ENCODE measurements around the gene NBPF26. TPM values are rescaled to one million over a fixed set of nuclear protein-coding genes. Genes with fewer than 3 reads are reported as not detected.
"Not testable (repeated sequence)": the region's sequence is repeated elsewhere in the genome, so short reads cannot be mapped to it uniquely, and the experiment has no call there.

Gene NBPF26
- total RNA-seq: 10 to 100 TPM; 18.0 to 18.9 TPM

DNA sequence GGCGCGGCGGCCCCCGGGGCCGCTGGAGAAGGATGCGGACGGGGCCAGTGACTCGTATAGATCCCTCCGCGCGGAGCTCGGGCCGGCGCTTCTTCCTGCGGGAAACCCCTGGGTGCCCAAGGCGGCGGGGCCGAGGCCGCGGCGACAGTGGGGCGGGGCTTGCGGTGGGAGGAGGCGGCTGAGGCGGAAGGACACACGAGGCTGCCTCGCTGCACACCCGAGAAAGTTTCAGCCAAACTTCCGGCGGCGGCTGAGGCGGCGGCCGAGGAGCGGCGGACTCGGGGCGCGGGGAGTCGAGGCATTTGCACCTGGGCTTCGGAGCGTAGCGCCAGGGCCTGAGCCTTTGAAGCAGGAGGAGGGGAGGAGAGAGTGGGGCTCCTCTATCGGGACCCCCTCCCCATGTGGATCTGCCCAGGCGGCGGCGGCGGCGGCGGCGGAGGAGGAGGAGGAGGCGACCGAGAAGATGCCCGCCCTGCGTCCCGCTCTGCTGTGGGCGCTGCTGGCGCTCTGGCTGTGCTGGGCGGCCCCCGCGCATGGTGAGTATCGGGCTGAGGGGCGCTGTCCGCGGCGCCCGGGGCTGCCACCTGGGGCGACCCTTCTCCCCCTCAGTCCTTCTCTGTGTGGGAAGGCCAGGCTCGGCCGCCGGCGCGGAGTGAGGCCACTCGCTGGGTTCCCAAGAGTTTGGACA, at the start of gene NBPF26:
Gene NBPF26, plus strand, starts transcription at position 231 of the 688 bp plus-strand sequence.
- CTCF ChIA-PET, POLR2A ChIA-PET: not testable (repeated sequence)

DNA sequence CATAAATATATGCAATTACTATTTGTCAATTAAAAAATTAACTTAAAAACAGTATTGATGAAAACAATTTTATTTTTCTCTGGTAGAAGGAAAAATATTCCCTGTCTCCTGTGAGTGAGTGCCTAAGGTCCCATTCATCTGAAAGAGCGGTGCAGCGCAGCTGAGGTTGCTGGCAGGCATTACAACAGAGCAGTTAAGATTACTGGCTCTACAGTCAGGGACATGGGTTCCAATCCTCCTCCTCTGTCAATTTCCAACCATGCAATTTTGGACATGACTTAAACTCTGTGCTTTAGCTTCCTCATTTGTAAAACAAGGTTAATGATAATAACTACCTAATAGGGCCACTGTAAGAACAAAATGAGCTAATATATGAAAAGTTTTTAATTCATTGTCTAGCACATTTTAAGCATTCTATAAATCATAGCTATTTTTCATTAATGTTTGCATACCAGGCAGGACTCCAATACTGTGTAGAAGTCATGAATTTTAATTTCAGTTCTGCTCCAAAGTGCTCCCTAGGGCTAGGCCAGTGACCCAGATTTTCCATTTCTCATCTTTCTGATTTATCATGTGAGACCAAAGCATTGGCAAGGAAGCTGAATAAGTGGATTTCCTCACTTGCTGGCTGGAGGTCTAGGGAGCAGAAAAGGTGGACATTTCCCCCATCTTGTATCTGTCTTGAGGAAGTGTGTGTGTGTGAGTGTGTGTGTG, 43.5 kb upstream of the NBPF26 start:
- POLR2A ChIA-PET, CTCF ChIA-PET: not testable (repeated sequence)

DNA sequence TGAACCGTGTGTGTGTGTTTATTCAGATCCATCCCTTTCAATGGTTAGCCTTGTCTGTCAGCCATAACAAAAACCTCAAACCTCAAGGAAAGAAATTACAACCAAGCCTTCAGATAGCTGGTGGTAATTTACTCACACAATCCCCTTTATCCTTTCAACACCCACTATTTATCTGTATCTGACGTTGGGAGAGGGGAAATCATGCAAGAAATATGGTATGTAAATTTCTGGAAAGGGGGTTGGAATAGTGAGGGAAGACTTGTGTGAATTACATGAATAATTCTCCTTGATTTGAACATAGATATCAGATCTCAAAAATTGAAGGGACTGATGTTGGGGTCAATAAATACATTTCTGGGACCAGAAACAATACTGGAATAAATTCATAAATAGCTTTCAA, 42.8 kb upstream of the NBPF26 start:
- CTCF ChIA-PET, POLR2A ChIA-PET: not testable (repeated sequence)

DNA sequence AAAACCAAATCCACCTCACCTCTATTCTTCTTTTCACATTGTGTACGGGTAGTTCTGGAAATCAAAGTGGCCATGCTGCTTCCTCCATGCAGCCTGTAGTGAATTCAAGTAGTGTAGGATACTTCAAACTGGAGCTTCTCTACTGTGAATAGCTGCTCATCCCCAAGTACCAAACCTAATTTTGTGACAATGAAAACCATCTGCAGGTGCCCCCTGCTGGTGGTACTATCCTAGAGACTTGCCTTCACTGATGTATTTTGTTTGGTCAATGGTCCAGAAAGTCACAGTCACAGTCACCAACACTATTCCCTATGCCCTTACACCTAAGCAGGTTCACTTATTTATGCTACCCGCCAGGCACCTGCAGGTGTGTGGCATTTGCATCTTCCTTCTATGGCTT, 39.3 kb upstream of the NBPF26 start:
- CTCF ChIA-PET, POLR2A ChIA-PET: not testable (repeated sequence)

DNA sequence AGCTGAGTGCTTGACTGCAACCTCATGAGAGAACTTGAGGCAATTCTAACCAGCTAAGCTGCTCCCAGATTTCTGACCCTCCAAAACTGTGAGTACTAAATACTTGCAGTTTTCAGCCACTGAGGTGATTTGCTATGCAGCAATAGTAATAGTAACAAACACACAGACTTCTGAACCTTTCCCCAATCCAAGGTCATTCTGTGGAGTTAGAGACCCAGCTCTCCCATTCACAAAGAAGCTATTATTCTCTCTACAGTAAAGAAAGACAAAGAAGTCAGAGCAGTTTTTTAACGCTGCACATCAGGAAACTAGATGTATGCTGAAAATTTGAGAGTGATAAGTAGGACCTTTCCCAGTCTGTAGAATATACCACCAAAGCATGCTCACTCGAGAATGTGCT, 38.1 kb upstream of the NBPF26 start:
- POLR2A ChIA-PET, CTCF ChIA-PET: not testable (repeated sequence)

DNA sequence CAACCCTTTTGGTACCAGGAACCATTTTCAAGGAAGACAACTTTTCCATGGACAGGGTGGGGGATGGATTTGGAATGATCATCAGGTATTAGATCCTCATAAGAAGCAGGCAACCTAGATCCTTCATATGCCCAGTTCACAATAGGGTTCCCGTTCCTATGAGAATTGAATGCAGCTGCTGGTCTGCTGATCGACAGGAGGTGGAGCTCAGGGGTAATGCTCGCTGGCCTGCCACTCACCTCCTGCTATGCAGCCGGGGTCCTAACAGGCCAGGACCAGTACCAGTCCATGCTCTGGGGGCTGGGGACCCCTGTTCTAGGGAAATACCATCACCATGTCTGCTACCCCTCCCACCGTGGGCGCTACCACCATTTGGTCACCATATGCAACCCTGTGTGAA, 36.5 kb upstream of the NBPF26 start:
- CTCF ChIA-PET, POLR2A ChIA-PET: not testable (repeated sequence)

DNA sequence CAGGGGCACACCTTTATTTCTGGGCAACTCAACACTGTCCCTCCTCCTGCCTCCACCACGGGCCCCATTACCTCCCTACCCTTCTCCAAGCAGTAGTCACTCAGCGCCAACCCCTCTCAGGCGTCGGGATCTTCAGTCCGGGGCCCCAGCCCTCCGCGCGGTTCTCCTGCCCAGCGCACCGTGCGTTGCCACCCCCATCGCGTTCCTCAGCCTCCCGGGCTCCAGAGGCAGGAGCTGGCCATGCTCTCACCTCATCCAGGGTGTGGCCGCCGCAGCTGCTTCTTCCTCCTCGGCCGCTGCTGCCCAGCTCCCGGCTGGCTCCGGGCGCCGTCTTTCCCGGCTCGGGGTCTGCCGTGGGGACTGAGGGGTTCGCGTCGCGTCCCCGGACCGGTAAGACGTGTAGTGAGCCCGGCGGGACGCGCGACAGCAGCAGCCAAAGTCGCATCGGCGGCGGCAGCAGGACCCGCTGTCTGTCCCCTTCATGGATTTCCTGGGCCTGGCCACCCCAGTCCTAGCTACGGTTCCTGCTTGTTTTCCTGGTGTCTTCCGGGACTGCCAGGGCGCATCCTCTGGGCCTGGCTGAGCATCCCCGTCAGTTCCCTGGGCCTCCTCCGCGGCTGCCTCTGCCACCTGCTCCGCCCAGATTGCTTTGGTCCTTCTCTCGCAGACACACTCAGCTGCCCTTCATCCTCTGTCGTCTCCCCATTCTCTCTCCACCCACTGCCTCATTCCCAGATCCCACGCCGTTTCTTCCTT, 22.8 kb upstream of the NBPF26 start:
- POLR2A ChIA-PET, CTCF ChIA-PET: not testable (repeated sequence)

DNA sequence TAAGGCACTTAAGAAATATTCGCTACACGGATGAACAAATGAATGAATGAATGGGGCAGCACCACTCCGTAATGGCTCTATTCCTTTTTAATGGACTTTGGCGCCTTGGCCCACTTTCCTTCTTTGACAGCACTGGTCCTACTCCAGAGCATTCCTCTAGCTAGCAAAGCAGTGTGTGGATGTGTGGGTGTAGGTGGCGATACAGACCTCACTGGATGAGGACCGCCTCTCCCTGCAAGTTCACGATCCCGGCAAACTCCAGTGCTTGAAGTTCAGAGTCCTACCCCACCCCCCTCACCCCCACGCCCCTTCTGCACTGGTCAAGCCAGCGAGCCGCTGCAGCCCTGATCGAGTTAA, 409 bp upstream of the NBPF26 start:
- CTCF ChIA-PET, POLR2A ChIA-PET: not testable (repeated sequence)

DNA sequence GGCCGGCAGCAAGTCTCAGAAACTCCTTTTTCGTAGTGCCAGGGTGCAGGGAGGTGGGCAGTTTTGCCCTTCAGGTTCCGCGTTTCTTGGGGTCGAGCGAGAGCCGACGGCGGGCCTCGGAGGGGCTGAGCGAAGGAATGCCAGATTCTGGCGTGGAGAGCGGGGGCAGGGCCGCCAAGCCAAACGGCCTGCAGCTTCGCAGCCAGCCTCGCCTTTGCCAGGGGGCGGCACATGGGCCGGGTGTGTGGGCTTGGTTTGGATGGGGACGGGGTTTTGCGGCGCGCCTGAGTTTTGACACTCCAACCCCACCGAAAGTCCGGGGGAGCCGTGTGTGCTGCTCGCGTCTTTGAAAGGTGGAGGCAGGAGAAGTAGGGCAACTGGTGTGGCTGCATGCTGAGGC, 762 bp downstream of the NBPF26 start:
- CTCF ChIA-PET, POLR2A ChIA-PET: not testable (repeated sequence)

DNA sequence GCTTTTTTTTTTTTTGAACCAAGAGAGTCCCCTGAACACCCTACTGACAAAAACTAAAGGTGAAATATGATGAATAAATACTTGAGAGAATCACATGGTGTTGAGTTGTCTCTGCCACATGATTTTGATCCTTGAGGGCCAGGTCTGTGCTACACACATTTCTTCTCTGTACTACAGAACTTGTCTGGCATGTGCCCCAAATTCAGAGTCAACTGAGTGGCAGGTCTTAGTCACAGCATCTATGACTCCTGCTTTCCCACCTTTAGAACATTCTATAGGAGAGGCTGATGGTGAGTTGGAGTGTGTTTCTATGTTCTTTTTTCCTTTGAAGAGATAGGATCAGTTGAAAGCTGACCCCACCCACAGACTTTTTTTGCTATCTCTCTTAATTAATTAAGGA, 5.1 kb downstream of the NBPF26 start:
- CTCF ChIA-PET, POLR2A ChIA-PET: not testable (repeated sequence)

DNA sequence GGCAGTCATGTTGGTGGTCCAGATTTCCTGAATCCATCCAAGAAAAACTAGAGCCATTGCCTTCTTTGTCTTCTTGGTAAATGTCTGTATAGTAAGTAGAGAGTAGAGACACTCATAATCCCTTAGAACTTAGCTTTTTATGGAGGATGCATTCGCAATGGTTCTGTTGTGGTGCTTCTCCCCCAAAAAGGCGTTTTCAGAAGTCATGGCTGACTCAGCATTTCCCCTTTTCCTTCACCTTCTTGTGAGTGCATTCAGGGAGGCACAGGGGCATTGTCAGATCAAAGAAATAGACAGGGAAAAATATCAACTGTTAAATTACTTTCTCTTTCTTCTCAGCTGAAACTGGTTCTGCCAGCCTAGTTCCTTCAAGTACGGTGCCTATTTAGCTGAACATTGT, 45.3 kb downstream of the NBPF26 start:
- CTCF ChIA-PET, POLR2A ChIA-PET: not testable (repeated sequence)

DNA sequence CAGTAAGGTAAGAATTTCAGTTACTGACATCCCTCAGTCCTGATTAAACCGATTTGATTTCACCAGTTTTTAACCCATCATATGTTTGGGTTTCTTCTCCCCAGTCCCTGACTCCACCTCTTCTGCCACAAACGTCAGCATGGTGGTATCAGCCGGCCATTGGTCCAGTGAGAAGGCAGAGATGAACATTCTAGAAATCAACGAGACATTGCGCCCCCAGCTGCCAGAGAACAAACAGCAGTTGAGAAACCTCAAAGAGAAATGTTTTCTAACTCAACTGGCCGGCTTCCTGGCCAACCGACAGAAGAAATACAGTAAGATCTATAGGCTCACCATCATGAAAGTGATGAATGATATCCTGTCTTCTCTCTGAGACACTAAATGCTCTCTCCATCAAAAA, 81.7 kb downstream of the NBPF26 start:
- CTCF ChIA-PET, POLR2A ChIA-PET: not testable (repeated sequence)

DNA sequence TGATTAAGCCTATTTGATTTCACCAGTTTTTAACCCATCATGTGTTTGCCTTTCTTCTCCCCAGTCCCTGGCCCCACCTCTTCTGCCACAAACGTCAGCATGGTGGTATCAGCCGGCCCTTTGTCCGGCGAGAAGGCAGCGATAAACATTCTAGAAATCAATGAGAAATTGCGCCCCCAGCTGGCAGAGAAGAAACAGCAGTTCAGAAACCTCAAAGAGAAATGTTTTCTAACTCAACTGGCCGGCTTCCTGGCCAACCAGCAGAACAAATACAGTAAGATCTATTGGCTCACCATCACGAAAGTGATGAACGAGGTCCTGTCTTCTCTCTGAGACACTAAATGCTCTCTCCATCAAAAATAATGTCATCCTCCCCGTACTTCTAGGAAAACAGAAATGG, 88.1 kb downstream of the NBPF26 start:
- CTCF ChIA-PET, POLR2A ChIA-PET: not testable (repeated sequence)

DNA sequence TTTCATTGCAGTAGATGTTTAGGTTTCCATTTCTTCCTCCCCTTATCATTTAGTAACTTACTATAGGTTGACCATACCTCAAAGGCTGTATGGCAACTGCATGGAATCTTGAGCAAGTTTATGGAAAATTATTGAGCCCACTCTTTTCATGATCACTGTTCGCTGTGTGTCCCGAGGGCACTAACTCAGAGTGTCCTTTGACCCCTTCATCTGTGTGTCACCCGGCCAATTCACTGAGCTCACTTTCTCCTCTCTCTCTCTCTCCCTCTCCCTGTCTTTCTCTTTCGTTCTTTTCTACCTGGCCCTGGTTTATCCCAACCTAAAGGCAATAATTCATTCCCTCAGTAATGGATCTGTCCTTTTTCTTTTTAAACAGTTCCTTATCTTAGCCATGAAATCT, 101.3 kb downstream of the NBPF26 start:
- POLR2A ChIA-PET, CTCF ChIA-PET: not testable (repeated sequence)

DNA sequence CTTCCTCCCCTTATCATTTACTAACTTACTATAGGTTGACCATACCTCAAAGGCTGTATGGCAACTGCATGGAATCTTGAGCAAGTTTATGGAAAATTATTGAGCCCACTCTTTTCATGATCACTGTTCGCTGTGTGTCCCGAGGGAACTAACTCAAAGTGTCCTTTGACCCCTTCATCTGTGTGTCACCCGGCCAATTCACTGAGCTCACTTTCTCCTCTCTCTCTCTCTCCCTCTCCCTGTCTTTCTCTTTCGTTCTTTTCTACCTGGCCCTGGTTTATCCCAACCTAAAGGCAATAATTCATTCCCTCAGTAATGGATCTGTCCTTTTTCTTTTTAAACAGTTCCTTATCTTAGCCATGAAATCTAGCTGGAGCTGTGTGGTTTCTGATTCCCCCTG, 102.9 kb downstream of the NBPF26 start:
- CTCF ChIA-PET, POLR2A ChIA-PET: not testable (repeated sequence)

DNA sequence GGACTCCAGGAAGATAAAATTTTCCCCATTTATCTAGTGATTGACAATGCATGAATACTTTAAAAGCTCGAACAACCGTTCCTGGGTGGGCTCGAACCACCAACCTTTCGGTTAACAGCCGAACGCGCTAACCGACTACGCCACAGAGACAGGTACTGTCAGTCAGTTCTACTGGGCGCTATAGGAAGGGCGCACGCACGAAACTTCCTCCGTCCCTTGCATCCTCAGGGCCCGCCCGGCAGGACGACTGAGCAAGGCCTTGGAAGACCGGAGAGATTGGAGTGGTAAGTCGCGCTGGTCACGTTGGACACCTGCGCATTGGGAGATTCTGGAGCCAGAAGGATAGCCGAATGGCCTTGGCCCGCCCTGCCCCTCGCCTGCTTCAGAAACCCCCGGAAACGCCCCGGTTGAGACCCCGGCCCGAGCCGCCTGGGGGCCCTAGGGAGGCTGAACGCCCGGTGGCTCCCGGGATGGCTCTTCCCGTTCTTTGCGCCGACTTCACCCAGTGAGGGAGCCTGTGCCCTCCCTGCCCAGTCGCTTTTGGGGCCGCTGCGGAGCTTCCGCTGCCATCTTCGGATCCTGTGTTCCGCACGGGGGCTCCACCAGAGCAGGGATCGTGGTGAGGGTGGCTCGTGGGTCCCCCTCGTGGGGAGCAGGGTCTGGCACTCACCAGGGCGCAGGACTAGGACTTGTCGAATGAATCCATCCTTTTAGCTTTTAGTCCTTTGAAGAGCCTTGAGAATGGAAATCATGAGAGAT, 120.6 kb downstream of the NBPF26 start:
- POLR2A ChIA-PET, CTCF ChIA-PET: not testable (repeated sequence)

DNA sequence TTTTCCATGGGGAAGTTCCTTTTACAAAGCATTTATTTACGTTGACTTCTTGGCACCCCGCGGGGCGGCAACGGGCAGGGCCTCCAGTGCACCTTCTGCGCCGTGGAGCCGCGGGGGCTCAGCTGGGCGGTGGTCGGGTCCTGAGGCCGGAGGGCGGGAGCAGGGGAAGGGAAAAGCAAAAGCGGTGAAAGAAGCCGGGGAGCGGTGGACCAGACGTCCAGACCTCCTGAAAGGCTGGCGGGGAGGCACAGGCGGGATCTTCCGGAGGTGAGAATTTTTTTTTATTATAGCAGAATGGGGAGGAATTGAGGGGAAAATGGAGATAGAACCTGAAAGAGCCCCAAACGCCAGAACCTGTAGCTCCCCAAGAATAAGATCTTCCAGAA, 121.2 kb downstream of the NBPF26 start:
- POLR2A ChIA-PET, CTCF ChIA-PET: not testable (repeated sequence)

DNA sequence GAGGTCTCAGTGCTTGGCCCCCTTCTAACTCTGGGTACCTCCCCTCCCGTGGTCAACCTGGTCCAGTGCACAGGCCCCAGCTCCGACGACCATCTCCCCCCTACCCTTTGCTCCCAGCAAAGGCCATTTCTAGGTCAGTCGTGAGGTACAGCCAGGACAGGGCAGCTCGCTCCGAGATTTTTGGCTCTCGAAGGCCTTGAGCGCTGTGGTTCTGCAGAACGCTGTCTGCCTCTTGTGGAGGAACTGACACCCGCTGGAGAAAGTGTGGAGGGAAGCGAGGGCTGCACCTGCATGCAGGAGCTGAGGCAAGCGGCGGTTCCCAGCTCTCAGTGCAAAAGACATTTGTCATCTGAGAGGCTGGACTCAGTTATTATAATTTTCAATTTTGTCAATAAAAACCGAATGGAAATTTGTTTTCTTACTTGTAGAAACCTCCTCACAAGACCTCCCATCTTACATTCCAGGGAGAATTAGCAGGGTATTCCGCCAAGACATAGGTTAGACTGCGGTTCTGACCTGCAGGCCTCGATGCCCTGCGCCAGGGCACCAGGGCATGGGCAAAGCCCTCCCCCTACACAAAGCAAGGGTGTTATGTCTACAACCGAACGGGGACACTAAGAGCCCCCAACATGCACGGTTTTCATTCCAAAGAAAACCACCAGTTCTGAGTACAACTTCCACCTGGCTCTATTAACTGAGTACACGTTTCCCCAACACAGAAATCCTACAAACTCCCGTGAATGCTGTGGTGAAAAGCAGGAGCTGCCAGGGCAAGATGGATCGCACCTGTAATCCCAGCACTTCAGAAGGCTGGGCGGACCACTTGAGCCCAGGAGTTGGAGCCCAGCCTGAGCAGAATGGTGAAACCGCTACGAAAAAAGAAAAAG, 125.9 kb downstream of the NBPF26 start:
- CTCF ChIA-PET: not testable (repeated sequence)
- POLR2A ChIA-PET: interaction anchor here (1.2 kb wide), 1 partner anchor 92 kb away, joined by 9 read pairs; no protein-coding TSS in a partner anchor

DNA sequence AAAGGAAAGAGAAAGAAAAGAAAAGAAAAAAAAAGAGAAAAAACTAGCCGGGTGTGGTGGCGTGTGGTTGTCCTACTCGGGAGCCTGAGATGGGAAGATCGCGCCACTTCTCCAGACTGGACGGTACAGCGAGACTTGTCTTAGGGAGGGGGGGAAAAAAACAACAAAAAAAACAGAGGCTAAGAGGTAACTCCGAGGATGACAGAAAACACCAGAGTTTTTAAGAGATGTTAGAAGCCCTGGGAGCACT, 126.5 kb downstream of the NBPF26 start:
- POLR2A ChIA-PET: interaction anchor here (1.2 kb wide), 1 partner anchor 92 kb away, joined by 9 read pairs; no protein-coding TSS in a partner anchor
- CTCF ChIA-PET: not testable (repeated sequence)

Data from activated CD8-positive, alpha-beta memory T cell treated with anti-CD3 and anti-CD28 coated beads for 36 hours (primary cell).